SKM-1 treated with dmso at 0.1 percent for 144 hours (cell line): ENCODE data around the gene FLT3.
"Not testable (repeated sequence)": the region's sequence is repeated elsewhere in the genome, so short reads cannot be mapped to it uniquely, and the experiment has no call there.

ENCODE experiments used
- DNase-seq: peaks from one replicate; lab custom pipeline; 2025; ENCODE audit not compliant: unreplicated experiment; lab: John Stamatoyannopoulos, UW

The FLT3 gene

GRCh38 chr13:28005016-28005415, 95.4 kb downstream of the FLT3 start:
- not testable (repeated sequence) for DNase-seq

- no peak for DNase-seq
Measured at GRCh38 chr13:28002886-28003698, 97.3 kb downstream of the FLT3 start.

- no peak for DNase-seq
Measured at GRCh38 chr13:28001837-28002473, 98.4 kb downstream of the FLT3 start.

- DNase-seq = no peak
Measured at GRCh38 chr13:28001049-28001448, 99.3 kb downstream of the FLT3 start.

- no peak for DNase-seq
Measured at GRCh38 chr13:28000567-28000966, 99.8 kb downstream of the FLT3 start.

GRCh38 chr13:27997904-27998522, 102.4 kb downstream of the FLT3 start:
- DNase-seq = peak; percentile 58

- DNase-seq = no peak
Measured at GRCh38 chr13:27991881-27992280, 108.5 kb downstream of the FLT3 start.

GRCh38 chr13:27988520-27988919, 111.9 kb downstream of the FLT3 start, which contains the start of gene URAD:
Gene URAD, minus strand, starts transcription at chr13:27988693. Its CDS starts 56 bp downstream, at chr13:27988637.
- DNase-seq = no peak

GRCh38 chr13:27985600-27985999, 114.8 kb downstream of the FLT3 start:
- DNase-seq = no peak

- no peak for DNase-seq
Measured at GRCh38 chr13:27982361-27982760, 118.0 kb downstream of the FLT3 start.

- no peak for DNase-seq
Measured at GRCh38 chr13:27981006-27981708, 119.2 kb downstream of the FLT3 start.

GRCh38 chr13:27980280-27980998, 119.9 kb downstream of the FLT3 start:
- DNase-seq = no peak

GRCh38 chr13:27979765-27980279, 120.6 kb downstream of the FLT3 start:
- no peak for DNase-seq

- no peak for DNase-seq
Measured at GRCh38 chr13:27979001-27979643, 121.3 kb downstream of the FLT3 start.

- no peak for DNase-seq
Measured at GRCh38 chr13:27978301-27978968, 121.9 kb downstream of the FLT3 start.

GRCh38 chr13:27977476-27978300, 122.7 kb downstream of the FLT3 start:
- DNase-seq = no peak

- DNase-seq = no peak
Measured at GRCh38 chr13:27976362-27977091, 123.8 kb downstream of the FLT3 start.
